ENCODE measurements around the gene CDH13. TPM values are rescaled to one million over a fixed set of nuclear protein-coding genes. Genes with fewer than 3 reads are reported as not detected.

The CDH13 gene
- total and polyA plus RNA-seq, 2 of the 8 experiments (the other 6 are each of a cell fraction or from before 2014, with no cell fraction given) = 2.3 to 2.4 TPM

DNA sequence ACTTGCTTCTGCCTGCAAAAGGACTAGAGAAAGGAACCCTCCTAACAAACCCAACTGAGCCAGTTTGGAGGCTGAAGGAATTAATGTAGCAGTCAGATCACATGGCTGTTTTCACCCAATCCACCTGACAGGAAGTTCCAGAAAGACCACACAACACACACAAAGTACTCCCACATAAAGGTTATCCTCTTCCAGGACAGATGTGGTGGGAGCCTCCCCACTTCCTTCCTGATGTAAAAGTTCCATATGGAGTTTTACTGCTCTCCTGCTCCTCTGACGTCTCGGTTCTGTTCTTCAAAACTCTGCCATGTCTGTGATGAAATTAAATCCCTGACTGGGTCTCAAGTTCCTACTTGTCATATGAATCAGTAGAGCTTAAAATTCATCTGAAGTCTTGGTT, 684.0 kb downstream of the CDH13 start:
- H3K4ac ChIP-seq (replicated peaks; ENCODE audit: insufficient read length, low read depth, low read length) = no peak overlapping the region
- WGBS, 2 experiments (ENCODE audit: extremely low coverage in 1 of 2, insufficient coverage in 1 of 2, insufficient read length in 1 of 2, insufficient replicate concordance in 2 of 2, low coverage in 1 of 2, low lambda C conversion rate in 2 of 2, missing lambda C conversion rate in 1 of 2) = 79% methylated on average over 2 of the region's 2 CpGs; no CpG with 5 or more reads in 1 of the 2 experiments
- H4K91ac ChIP-seq (replicated peaks; ENCODE audit: insufficient read length, low read length) = no peak overlapping the region
- no peak overlapping the region for H3K14ac ChIP-seq (ENCODE audit: insufficient read length)
- TF ChIP-seq SAP30 (IDR thresholded peaks at IDR 0.05; ENCODE audit: insufficient read depth, insufficient replicate concordance, low read length) = no peak
- TF ChIP-seq SP2 (IDR thresholded peaks at IDR 0.05; ENCODE audit: low read length) = no peak
- TF ChIP-seq JUND (IDR thresholded peaks at IDR 0.05; ENCODE audit: low read length) = no peak
- TF ChIP-seq, protein P1, sequence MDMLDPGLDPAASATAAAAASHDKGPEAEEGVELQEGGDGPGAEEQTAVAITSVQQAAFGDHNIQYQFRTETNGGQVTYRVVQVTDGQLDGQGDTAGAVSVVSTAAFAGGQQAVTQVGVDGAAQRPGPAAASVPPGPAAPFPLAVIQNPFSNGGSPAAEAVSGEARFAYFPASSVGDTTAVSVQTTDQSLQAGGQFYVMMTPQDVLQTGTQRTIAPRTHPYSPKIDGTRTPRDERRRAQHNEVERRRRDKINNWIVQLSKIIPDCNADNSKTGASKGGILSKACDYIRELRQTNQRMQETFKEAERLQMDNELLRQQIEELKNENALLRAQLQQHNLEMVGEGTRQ (IDR thresholded peaks at IDR 0.05; ENCODE audit: low read length) = no peak
- H3K36me3 ChIP-seq (ENCODE audit: control insufficient read depth in 2 of 4, insufficient read depth in 4 of 4, low read length in 3 of 4) = no peaks in the 10 kb centered on the region
- no peak overlapping the region for H2AK5ac ChIP-seq (ENCODE audit: low read depth, low read length)
- no peaks in the 10 kb centered on the region for H3K79me2 ChIP-seq (ENCODE audit: control insufficient read depth in 1 of 2, insufficient read depth in 2 of 2, low read length in 2 of 2)
- H3K79me1 ChIP-seq (ENCODE audit: low read depth, low read length) = no peaks in the 10 kb centered on the region
- ChIA-PET POLR2A (ENCODE audit: partially characterized antibody) (no interaction called here), CTCF (ENCODE audit: partially characterized antibody) (interaction anchor here (0.6 to 1.3 kb wide), 2 partner anchors 19 to 109 kb away, joined by 3 read pairs; no protein-coding TSS in a partner anchor)
- H3K23ac ChIP-seq (ENCODE audit: insufficient read length) = no peak overlapping the region
- H3K56ac ChIP-seq (replicated peaks; ENCODE audit: insufficient read length, low read depth, low read length) = no peak overlapping the region
- H2BK120ac ChIP-seq (replicated peaks; ENCODE audit: low read depth, low read length) = no peak overlapping the region
- no peaks in the 10 kb centered on the region for H3K9me3 ChIP-seq (ENCODE audit: insufficient read depth in 2 of 2, low read depth in 1 of 2, low read length in 1 of 2)
- no peaks in the 10 kb centered on the region for H3K23me2 ChIP-seq (ENCODE audit: low read depth, low read length)
- H4K20me1 ChIP-seq (replicated peaks in 1 of 2; ENCODE audit: control insufficient read depth in 1 of 2, insufficient read depth in 2 of 2, low read length in 2 of 2) = no peaks in the 10 kb centered on the region
- peaks cover 0 to 1% (median 0%) of the 10 kb centered on the region in 4 experiments; a peak in 1 of 7 replicates for H3K27me3 ChIP-seq (replicated peaks in 1 of 4; ENCODE audit: control insufficient read depth in 3 of 4, extremely low read depth in 1 of 4, insufficient read depth in 3 of 4, low read length in 3 of 4)
- H3K4me1 ChIP-seq (replicated peaks in 1 of 4; ENCODE audit: control insufficient read depth in 3 of 4, insufficient read depth in 4 of 4, low read length in 3 of 4) = no peaks in the 10 kb centered on the region; a peak in 1 of 7 replicates
- no peak for DNase-seq (ENCODE audit: low read depth in 1 of 2, low spot score in 2 of 2)
- H2AFZ ChIP-seq (ENCODE audit: low read length) = no peak overlapping the region
- H3K4me3 ChIP-seq (ENCODE audit: extremely low read depth in 1 of 4, insufficient read depth in 2 of 4, low read depth in 3 of 4, low read length in 4 of 4) = no peak overlapping the region
- no peak overlapping the region for H2BK20ac ChIP-seq (ENCODE audit: low read length)
- H4K8ac ChIP-seq (ENCODE audit: extremely low read depth, insufficient read depth, low read length) = no peak overlapping the region
- no peak overlapping the region for H2BK5ac ChIP-seq (ENCODE audit: low read depth, low read length)
- H3K4me2 ChIP-seq (ENCODE audit: insufficient read depth in 1 of 2, low read depth in 2 of 2, low read length in 2 of 2) = no peak overlapping the region
- no peak overlapping the region for H3K18ac ChIP-seq (ENCODE audit: extremely low read depth, low read length)
- H3K27ac ChIP-seq (ENCODE audit: low read depth, low read length) = no peak overlapping the region
- H3K9ac ChIP-seq (replicated peaks in 1 of 4; ENCODE audit: extremely low read depth in 1 of 4, low read depth in 3 of 4, low read length in 3 of 4) = no peak overlapping the region
- H2BK12ac ChIP-seq (ENCODE audit: low read depth, low read length) = no peak overlapping the region
- no peak overlapping the region for H2BK15ac ChIP-seq (ENCODE audit: low read length)
- H4K5ac ChIP-seq (ENCODE audit: insufficient read length, low read depth, low read length) = no peak overlapping the region
- no peak for FAIRE-seq
